ENCODE results near the gene SKIC8. TPM values are rescaled to one million over a fixed set of nuclear protein-coding genes. Genes with fewer than 3 reads are reported as not detected.

Gene SKIC8
- total RNA-seq, 1 donor from 2014 or later: 43.6 TPM

DNA sequence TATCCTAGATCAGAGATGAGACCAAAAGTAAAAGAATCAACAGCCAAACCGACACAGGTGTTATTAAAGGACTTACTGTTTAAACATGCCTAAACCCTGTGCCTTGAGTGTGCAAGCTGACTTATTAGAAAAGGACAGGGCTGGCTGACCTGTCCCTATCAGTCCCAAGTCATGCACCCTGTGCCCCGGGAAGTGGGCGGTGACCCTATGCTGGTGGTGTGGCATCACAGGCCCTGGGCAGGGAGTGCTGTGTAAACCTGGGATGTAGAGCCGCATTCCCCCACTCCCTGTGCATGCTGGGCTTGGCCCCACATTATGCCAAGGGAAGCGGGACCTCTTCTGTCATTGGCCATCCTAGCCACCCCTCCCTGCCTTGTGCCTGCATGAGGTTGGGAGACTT lies 24.4 kb downstream of the SKIC8 start:
- H3K36me3 ChIP-seq (ENCODE audit: insufficient read depth, low read length): peaks cover 4% of the 10 kb centered on the region
- H2AFZ ChIP-seq (ENCODE audit: low read depth, low read length): no peak overlapping the region
- Mint-ChIP-seq H3K4me1 (ENCODE audit: low read depth, unreplicated experiment) (peaks cover 9% of the 10 kb centered on the region), H3K36me3 (ENCODE audit: low read depth, unreplicated experiment) (peaks cover 5% of the 10 kb centered on the region), H3K27me3 (ENCODE audit: low read depth, unreplicated experiment) (peaks cover 12% of the 10 kb centered on the region), H3K9me3 (ENCODE audit: unreplicated experiment) (no peaks in the 10 kb centered on the region), H3K27ac (ENCODE audit: unreplicated experiment) (peak overlapping the region; percentile 47), H3K4me3 (ENCODE audit: unreplicated experiment) (no peak overlapping the region)
- DNase-seq (ENCODE audit: low read depth): no peak
- no peaks in the 10 kb centered on the region for H3K79me2 ChIP-seq (ENCODE audit: insufficient read depth, low read length)
- TF ChIP-seq EZH2 (IDR thresholded peaks at IDR 0.05; ENCODE audit: insufficient read depth, low read length) (no peak), CTCF (IDR thresholded peaks at IDR 0.05; ENCODE audit: insufficient read depth, low read depth, low read length) (no peak)
- no peaks in the 10 kb centered on the region for H3K4me1 ChIP-seq (ENCODE audit: insufficient read depth, low read length)
- H3K9ac ChIP-seq (ENCODE audit: low read length): no peak overlapping the region
- H4K20me1 ChIP-seq (ENCODE audit: insufficient read depth, low read length): peaks cover 3% of the 10 kb centered on the region
- no peaks in the 10 kb centered on the region for H3K27me3 ChIP-seq (ENCODE audit: insufficient read depth, low read length)
- no peak overlapping the region for H3K27ac ChIP-seq (ENCODE audit: low read depth, low read length)
- no peak overlapping the region for H3K4me2 ChIP-seq (ENCODE audit: low read length)
- no peaks in the 10 kb centered on the region for H3K9me3 ChIP-seq (ENCODE audit: insufficient read depth, low read depth, low read length)
- no peak for FAIRE-seq
- no peak overlapping the region for H3K4me3 ChIP-seq (ENCODE audit: insufficient read depth, low read depth, low read length)

DNA sequence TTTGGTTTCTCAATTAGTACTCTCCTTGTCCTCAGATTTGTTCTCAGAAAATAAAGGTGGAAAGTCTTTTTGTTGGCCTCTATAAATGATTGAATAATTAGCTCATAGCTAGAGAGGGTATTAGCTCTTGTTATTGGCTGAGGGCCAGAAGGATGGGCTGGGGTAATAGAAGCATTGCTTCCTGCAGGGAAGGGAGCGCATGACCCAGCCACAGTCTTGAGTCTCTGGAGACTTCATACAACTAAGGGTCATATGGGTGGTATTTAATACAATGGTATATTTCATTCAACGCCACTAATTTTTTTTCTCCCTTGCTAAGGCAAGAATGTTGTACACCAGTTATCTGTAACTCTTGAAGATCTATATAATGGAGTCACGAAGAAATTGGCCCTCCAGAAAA lies 26.6 kb downstream of the SKIC8 start:
- TF ChIP-seq CTCF (IDR thresholded peaks at IDR 0.05; ENCODE audit: insufficient read depth, low read depth, low read length) (no peak), EZH2 (IDR thresholded peaks at IDR 0.05; ENCODE audit: insufficient read depth, low read length) (no peak)
- Mint-ChIP-seq H3K9me3 (ENCODE audit: unreplicated experiment) (no peaks in the 10 kb centered on the region), H3K4me1 (ENCODE audit: low read depth, unreplicated experiment) (peaks cover 9% of the 10 kb centered on the region), H3K4me3 (ENCODE audit: unreplicated experiment) (no peak overlapping the region), H3K36me3 (ENCODE audit: low read depth, unreplicated experiment) (peaks cover under 1% of the 10 kb centered on the region), H3K27ac (ENCODE audit: unreplicated experiment) (no peak overlapping the region), H3K27me3 (ENCODE audit: low read depth, unreplicated experiment) (peaks cover 19% of the 10 kb centered on the region)
- Histone ChIP-seq H3K4me2 (ENCODE audit: low read length) (no peak overlapping the region), H3K36me3 (ENCODE audit: insufficient read depth, low read length) (peaks cover under 1% of the 10 kb centered on the region), H3K79me2 (ENCODE audit: insufficient read depth, low read length) (no peaks in the 10 kb centered on the region), H3K4me1 (ENCODE audit: insufficient read depth, low read length) (no peaks in the 10 kb centered on the region), H3K9me3 (ENCODE audit: insufficient read depth, low read depth, low read length) (no peaks in the 10 kb centered on the region), H3K27me3 (ENCODE audit: insufficient read depth, low read length) (no peaks in the 10 kb centered on the region), H3K4me3 (ENCODE audit: insufficient read depth, low read depth, low read length) (no peak overlapping the region), H3K9ac (ENCODE audit: low read length) (no peak overlapping the region), H2AFZ (ENCODE audit: low read depth, low read length) (no peak overlapping the region), H3K27ac (ENCODE audit: low read depth, low read length) (no peak overlapping the region), H4K20me1 (ENCODE audit: insufficient read depth, low read length) (no peaks in the 10 kb centered on the region)
- no peak for FAIRE-seq
- no peak for DNase-seq (ENCODE audit: low read depth)

GRCh38 chr15:78272316-78272715 lies 27.1 kb downstream of the SKIC8 start:
- peaks cover 9% of the 10 kb centered on the region for H3K4me1 Mint-ChIP-seq (ENCODE audit: low read depth, unreplicated experiment)
- Histone ChIP-seq H3K4me1 (ENCODE audit: insufficient read depth, low read length) (no peaks in the 10 kb centered on the region), H3K27me3 (ENCODE audit: insufficient read depth, low read length) (no peaks in the 10 kb centered on the region), H2AFZ (ENCODE audit: low read depth, low read length) (no peak overlapping the region), H4K20me1 (ENCODE audit: insufficient read depth, low read length) (no peaks in the 10 kb centered on the region), H3K9ac (ENCODE audit: low read length) (no peak overlapping the region), H3K4me3 (ENCODE audit: insufficient read depth, low read depth, low read length) (no peak overlapping the region), H3K9me3 (ENCODE audit: insufficient read depth, low read depth, low read length) (no peaks in the 10 kb centered on the region), H3K79me2 (ENCODE audit: insufficient read depth, low read length) (no peaks in the 10 kb centered on the region), H3K4me2 (ENCODE audit: low read length) (no peak overlapping the region), H3K36me3 (ENCODE audit: insufficient read depth, low read length) (no peaks in the 10 kb centered on the region), H3K27ac (ENCODE audit: low read depth, low read length) (no peak overlapping the region)
- no peak for FAIRE-seq
- H3K36me3 Mint-ChIP-seq (ENCODE audit: low read depth, unreplicated experiment): no peaks in the 10 kb centered on the region
- no peak overlapping the region for H3K27ac Mint-ChIP-seq (ENCODE audit: unreplicated experiment)
- H3K27me3 Mint-ChIP-seq (ENCODE audit: low read depth, unreplicated experiment): peaks cover 21% of the 10 kb centered on the region
- no peak overlapping the region for H3K4me3 Mint-ChIP-seq (ENCODE audit: unreplicated experiment)
- TF ChIP-seq EZH2 (IDR thresholded peaks at IDR 0.05; ENCODE audit: insufficient read depth, low read length) (no peak), CTCF (IDR thresholded peaks at IDR 0.05; ENCODE audit: insufficient read depth, low read depth, low read length) (no peak)
- no peak for DNase-seq (ENCODE audit: low read depth)
- no peaks in the 10 kb centered on the region for H3K9me3 Mint-ChIP-seq (ENCODE audit: unreplicated experiment)

Measured in astrocyte (in vitro differentiated cells and primary cell).